ENCODE data around the gene LANCL2.

Gene LANCL2

DNA sequence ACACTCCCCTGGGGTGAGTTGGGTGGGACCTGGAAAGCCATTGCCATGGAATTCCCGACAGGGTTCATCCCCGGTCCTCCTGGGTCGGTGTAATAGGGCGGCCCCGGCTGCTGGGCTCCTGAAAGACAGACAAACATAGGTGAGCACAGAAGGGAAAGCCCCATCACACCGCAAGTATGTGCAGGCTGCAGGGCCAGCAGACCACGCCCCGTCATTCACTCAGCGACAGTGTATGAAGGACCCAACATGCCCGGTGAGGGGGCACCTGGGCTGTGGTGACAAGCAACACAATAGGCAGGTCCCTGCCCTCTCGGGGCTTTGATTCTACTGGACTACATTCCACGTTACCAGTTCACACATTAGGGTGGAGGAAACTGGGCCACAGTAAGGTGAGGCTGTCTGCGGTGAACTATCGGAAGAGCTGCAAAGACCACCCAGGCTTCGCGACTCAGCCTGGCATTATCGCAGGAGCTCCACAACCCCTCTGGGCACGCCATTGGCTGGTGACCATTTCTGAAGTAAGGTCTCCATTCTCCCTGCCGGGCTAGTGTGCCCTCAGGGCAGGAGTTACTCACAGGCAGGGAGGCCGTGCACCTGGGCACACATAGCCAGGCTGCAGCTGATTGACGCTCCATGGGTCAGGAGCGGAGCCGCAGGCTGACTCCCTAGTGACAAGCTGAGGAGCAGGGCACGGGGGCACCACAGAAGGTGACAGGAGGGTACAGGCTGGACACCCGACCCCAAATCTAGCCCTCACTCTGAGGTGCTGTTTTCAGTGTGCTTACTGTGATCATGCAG lies 108.0 kb downstream of the LANCL2 start:
- no peak for DNase-seq

DNA sequence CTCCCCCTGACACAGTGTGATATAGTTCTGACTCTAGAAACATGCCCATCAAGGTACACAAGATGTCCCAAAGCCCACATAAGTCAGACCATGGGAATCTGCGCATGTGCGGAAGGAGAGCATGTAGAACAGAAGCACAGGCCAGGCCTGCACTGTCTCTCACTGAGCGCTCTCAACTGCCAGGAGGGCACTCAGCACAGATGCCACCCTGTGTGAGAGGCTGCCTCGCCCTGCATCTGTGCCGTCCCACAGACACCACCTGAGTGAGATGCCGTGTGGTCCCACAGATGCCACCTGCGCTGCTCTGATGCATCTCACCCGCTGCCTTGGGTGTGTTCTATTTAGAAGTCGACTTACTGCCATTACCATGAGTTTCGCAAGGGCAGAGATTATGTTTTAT lies 108.8 kb downstream of the LANCL2 start:
- no peak for DNase-seq

GRCh38 chr7:55474944-55475854 lies 110.1 kb downstream of the LANCL2 start:
- DNase-seq, result no peak

GRCh38 chr7:55475855-55476803 lies 111.0 kb downstream of the LANCL2 start:
- no peak for DNase-seq

- DNase-seq, result no peak
Observed at GRCh38 chr7:55476852-55477780, 112.0 kb downstream of the LANCL2 start.

GRCh38 chr7:55477781-55478374 lies 112.7 kb downstream of the LANCL2 start:
- no peak for DNase-seq

GRCh38 chr7:55478700-55479099 lies 113.6 kb downstream of the LANCL2 start:
- DNase-seq, result no peak

DNA sequence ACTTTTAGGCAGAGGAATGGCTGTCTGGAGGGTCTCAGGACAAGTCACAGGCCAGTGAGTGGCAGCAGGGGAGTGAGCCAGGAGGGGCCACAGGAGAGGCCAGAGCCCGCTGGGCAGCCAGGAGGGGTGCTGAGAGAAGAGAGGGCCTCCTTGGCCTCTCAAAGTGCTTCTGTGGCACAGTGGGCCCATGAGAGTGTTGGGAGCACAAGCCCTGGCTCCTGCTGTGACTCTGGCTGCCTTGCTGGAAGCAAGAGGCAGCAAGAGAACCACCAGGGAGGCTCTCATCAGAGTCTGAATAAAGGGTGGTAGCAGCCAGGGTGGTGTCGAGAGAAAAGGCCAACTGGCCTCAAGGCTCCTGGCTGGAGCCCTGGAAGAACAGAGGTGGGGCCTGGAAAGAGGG lies 116.0 kb downstream of the LANCL2 start:
- DNase-seq, result no peak

GRCh38 chr7:55483046-55483445 lies 117.9 kb downstream of the LANCL2 start:
- DNase-seq, result no peak
